ENCODE results near the gene MAP3K5.

DNA sequence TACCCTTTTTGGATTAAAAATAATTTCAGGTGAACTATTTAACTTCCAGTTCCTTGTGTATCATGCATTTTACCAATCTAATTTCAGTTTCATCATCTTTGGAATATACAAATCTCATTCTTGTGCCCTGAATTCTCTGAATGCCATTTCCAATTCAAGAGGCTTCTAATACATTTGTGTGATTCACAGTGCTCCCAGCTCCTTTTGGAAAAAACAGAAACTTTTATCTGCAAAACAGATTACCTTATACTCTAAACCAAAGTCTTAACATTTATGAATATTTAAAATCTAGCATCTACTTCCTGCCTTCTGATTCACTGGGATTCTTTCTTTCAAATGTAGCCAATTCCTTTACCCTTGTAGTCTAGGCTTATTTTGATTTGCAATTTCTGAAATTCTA is 19.0 kb upstream of the MAP3K5 start:
- TF ChIP-seq POLR2AphosphoS5 (IDR thresholded peaks at IDR 0.05; ENCODE audit: low read depth, low read length): no peak
- TF ChIP-seq, protein P1, sequence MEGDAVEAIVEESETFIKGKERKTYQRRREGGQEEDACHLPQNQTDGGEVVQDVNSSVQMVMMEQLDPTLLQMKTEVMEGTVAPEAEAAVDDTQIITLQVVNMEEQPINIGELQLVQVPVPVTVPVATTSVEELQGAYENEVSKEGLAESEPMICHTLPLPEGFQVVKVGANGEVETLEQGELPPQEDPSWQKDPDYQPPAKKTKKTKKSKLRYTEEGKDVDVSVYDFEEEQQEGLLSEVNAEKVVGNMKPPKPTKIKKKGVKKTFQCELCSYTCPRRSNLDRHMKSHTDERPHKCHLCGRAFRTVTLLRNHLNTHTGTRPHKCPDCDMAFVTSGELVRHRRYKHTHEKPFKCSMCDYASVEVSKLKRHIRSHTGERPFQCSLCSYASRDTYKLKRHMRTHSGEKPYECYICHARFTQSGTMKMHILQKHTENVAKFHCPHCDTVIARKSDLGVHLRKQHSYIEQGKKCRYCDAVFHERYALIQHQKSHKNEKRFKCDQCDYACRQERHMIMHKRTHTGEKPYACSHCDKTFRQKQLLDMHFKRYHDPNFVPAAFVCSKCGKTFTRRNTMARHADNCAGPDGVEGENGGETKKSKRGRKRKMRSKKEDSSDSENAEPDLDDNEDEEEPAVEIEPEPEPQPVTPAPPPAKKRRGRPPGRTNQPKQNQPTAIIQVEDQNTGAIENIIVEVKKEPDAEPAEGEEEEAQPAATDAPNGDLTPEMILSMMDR (IDR thresholded peaks at IDR 0.05; ENCODE audit: control extremely low read depth in 1 of 3, insufficient read depth in 1 of 3, low read depth in 1 of 3, low read length in 3 of 3): no peak
- no peak for TF ChIP-seq ZNF274 (IDR thresholded peaks at IDR 0.05; ENCODE audit: borderline replicate concordance, extremely low read depth, low read length)
- TF ChIP-seq EZH2 (IDR thresholded peaks at IDR 0.05; ENCODE audit: low read depth, low read length, severe bottlenecking): no peak
- TF ChIP-seq EGR1 (IDR thresholded peaks at IDR 0.05; ENCODE audit: borderline replicate concordance, low read depth, low read length): no peak
- TF ChIP-seq TBP (IDR thresholded peaks at IDR 0.05; ENCODE audit: low read depth, low read length): no peak
- TF ChIP-seq SRF (IDR thresholded peaks at IDR 0.05; ENCODE audit: low read depth, low read length): no peak
- TF ChIP-seq RFX5 (IDR thresholded peaks at IDR 0.05; ENCODE audit: borderline replicate concordance, low read depth, low read length): no peak
- TF ChIP-seq POLR2A (IDR thresholded peaks at IDR 0.05; ENCODE audit: control extremely low read depth in 1 of 2, low read depth in 2 of 2, low read length in 2 of 2): no peak
- no peak for TF ChIP-seq JUN (IDR thresholded peaks at IDR 0.05; ENCODE audit: low read depth, low read length)
- TF ChIP-seq NRF1 (IDR thresholded peaks at IDR 0.05; ENCODE audit: low read depth, low read length): no peak
- TF ChIP-seq EP300 (IDR thresholded peaks at IDR 0.05; ENCODE audit: borderline replicate concordance in 1 of 2, low read depth in 2 of 2, low read length in 2 of 2): no peak
- no peak for TF ChIP-seq CREB1 (IDR thresholded peaks at IDR 0.05)
- TF ChIP-seq, protein P2, sequence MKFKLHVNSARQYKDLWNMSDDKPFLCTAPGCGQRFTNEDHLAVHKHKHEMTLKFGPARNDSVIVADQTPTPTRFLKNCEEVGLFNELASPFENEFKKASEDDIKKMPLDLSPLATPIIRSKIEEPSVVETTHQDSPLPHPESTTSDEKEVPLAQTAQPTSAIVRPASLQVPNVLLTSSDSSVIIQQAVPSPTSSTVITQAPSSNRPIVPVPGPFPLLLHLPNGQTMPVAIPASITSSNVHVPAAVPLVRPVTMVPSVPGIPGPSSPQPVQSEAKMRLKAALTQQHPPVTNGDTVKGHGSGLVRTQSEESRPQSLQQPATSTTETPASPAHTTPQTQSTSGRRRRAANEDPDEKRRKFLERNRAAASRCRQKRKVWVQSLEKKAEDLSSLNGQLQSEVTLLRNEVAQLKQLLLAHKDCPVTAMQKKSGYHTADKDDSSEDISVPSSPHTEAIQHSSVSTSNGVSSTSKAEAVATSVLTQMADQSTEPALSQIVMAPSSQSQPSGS (IDR thresholded peaks at IDR 0.05; ENCODE audit: low read length): no peak

Data from H1 (cell line).